GM23338 (cell line): ENCODE results near the gene FAM222A. TPM values are rescaled to one million over a fixed set of nuclear protein-coding genes. Genes with fewer than 3 reads are reported as not detected.
A peak's percentile ranks its signal among the peaks of the same experiment; 100 is the strongest.

ENCODE experiments used
- ATAC-seq: fragments of 200-7000 bp; cut with Tn5 transposase; 3 replicates; pipeline ENCODE4 v1.9.1; 2020
- DNase-seq: peaks from one replicate; pipeline ENCODE4 v3.0.0-alpha.2; 2015; ENCODE audit warnings: low spot score
- H2AFZ ChIP-seq: fragments of 200-600 bp; sonication (generic); 2 replicates; pipeline ENCODE4 v1.8.0; 2016; ENCODE audit warnings: antibody characterized with exemption, mild to moderate bottlenecking, moderate library complexity
- H3F3A ChIP-seq: fragments of 200-600 bp; sonication (generic); replicated peaks from 2 replicates; pipeline ENCODE4 v1.8.0; 2017; ENCODE audit warnings: antibody characterized with exemption, mixed run types, low read depth
- H3K27ac ChIP-seq: fragments of 200-600 bp; sonication (generic); 2 replicates; pipeline ENCODE4 v1.6.1; 2016; ENCODE audit warnings: low read depth
- H3K27me3 ChIP-seq: fragments of 200-600 bp; sonication (generic); 2 replicates; pipeline ENCODE4 v1.8.0; 2016; ENCODE audit warnings: mild to moderate bottlenecking, mixed run types, moderate library complexity; ENCODE audit not compliant: insufficient read depth
- H3K36me3 ChIP-seq: fragments of 200-600 bp; sonication (generic); 2 replicates; pipeline ENCODE4 v1.8.0; 2016; ENCODE audit warnings: mild to moderate bottlenecking; ENCODE audit not compliant: insufficient read depth
- H3K4me1 ChIP-seq: fragments of 200-600 bp; sonication (generic); 2 replicates; pipeline ENCODE4 v1.8.0; 2016; ENCODE audit warnings: mild to moderate bottlenecking, moderate library complexity; ENCODE audit not compliant: insufficient read depth
- H3K4me2 ChIP-seq: fragments of 200-600 bp; sonication (generic); 2 replicates; pipeline ENCODE4 v1.7.1; 2017; ENCODE audit warnings: mixed run types
- H3K4me3 ChIP-seq: fragments of 200-600 bp; sonication (generic); 2 replicates; pipeline ENCODE4 v1.6.1; 2016; ENCODE audit warnings: mixed run types
- H3K79me2 ChIP-seq: fragments of 200-600 bp; sonication (generic); replicated peaks from 2 replicates; pipeline ENCODE4 v1.8.0; 2017; ENCODE audit warnings: mild to moderate bottlenecking; ENCODE audit not compliant: insufficient read depth
- H3K9me2 ChIP-seq: fragments of 200-600 bp; sonication (generic); 2 replicates; pipeline ENCODE4 v1.8.0; 2017; ENCODE audit not compliant: insufficient read depth
- H4K20me1 ChIP-seq: fragments of 200-600 bp; sonication (generic); replicated peaks from 2 replicates; pipeline ENCODE4 v1.8.0; 2017; ENCODE audit warnings: mild to moderate bottlenecking; ENCODE audit not compliant: insufficient read depth
- H3K27ac Mint-ChIP-seq: 2 replicates; pipeline ENCODE4 v1.8.0; 2020; ENCODE audit warnings: inconsistent platforms, mild to moderate bottlenecking, moderate library complexity, mixed read lengths
- H3K27me3 Mint-ChIP-seq: 3 replicates; pipeline ENCODE4 v1.8.0; 2022; ENCODE audit warnings: low read depth, mild to moderate bottlenecking, moderate library complexity, mixed read lengths, inconsistent platforms; ENCODE audit not compliant: insufficient read depth, poor library complexity
- H3K36me3 Mint-ChIP-seq: 3 replicates; pipeline ENCODE4 v1.8.0; 2021; ENCODE audit warnings: low read depth, mild to moderate bottlenecking, inconsistent platforms, moderate library complexity, mixed read lengths
- H3K4me1 Mint-ChIP-seq: 3 replicates; pipeline ENCODE4 v1.8.0; 2020; ENCODE audit warnings: mild to moderate bottlenecking, inconsistent platforms, mixed read lengths
- H3K4me3 Mint-ChIP-seq: 3 replicates; pipeline ENCODE4 v1.8.0; 2021; ENCODE audit warnings: moderate library complexity, mild to moderate bottlenecking, inconsistent platforms, mixed read lengths
- H3K9me3 Mint-ChIP-seq: 3 replicates; pipeline ENCODE4 v1.8.0; 2020; ENCODE audit warnings: moderate library complexity, mild to moderate bottlenecking, inconsistent platforms, mixed read lengths
- CREB1 ChIP-seq: fragments of 250-450 bp; sonication (Bioruptor Pico); IDR thresholded peaks from 2 replicates; pipeline ENCODE4 v1.5.0; 2020; ENCODE audit warnings: low read depth, mild to moderate bottlenecking, moderate library complexity
- CTCF ChIP-seq, 2 experiments: fragments of 200-600 bp in 1 of 2; sonication (generic) in 1 of 2; conservative IDR thresholded peaks; 2 replicates each; pipeline versions ENCODE4 v1.5.1 to v1.6.1; 2016 to 2017; ENCODE audit warnings: antibody characterized with exemption in 2 of 2, low read depth in 2 of 2, mild to moderate bottlenecking in 2 of 2, moderate library complexity in 1 of 2
- JUNB ChIP-seq: IDR thresholded peaks from one replicate; pipeline ENCODE4 v1.6.1; 2016; ENCODE audit warnings: antibody characterized with exemption; ENCODE audit not compliant: unreplicated experiment
- REST ChIP-seq: IDR thresholded peaks from one replicate; pipeline ENCODE4 v1.6.1; 2018; ENCODE audit warnings: antibody characterized with exemption; ENCODE audit not compliant: unreplicated experiment
- ZNF331 ChIP-seq: fragments of 250-450 bp; sonication (Bioruptor Pico); IDR thresholded peaks from 2 replicates; pipeline ENCODE4 v1.5.0; 2020; ENCODE audit warnings: low read depth, mild to moderate bottlenecking, moderate library complexity
- polyA plus RNA-seq: library from polyadenylated mRNA; unstranded; fragments of >200 nt; fragmentation: Nextera tagmentation; extraction: Ambion mirVana; gene quantifications from 2 replicates; pipeline ENCODE4 v1.2.1, GENCODE V29; 2016
- total RNA-seq: library from RNA; depleted of rRNA; stranded (reverse); fragments of >200 nt; shearing (Covaris generic); gene quantifications from 2 replicates; pipeline ENCODE4 v1.2.3, GENCODE V29; 2014
- TF ChIP-seq, protein P1 (sequence below): IDR thresholded peaks from 2 replicates; pipeline ENCODE4 v1.6.1; 2016; ENCODE audit warnings: antibody characterized with exemption

The FAM222A gene
- total and polyA plus RNA-seq, 2 experiments from 2014 or later: 0.78 to 2.1 TPM

GRCh38 chr12:109736552-109737108, 23.0 kb downstream of the FAM222A start:
- Mint-ChIP-seq H3K4me3 (no peak overlapping the region), H3K27ac (no peak overlapping the region), H3K27me3 (peaks cover 29% of the 10 kb centered on the region), H3K36me3 (no peaks in the 10 kb centered on the region), H3K9me3 (no peaks in the 10 kb centered on the region), H3K4me1 (peaks cover 47% of the 10 kb centered on the region)
- Histone ChIP-seq H3K79me2 (no peaks in the 10 kb centered on the region), H3K4me1 (peaks cover 19% of the 10 kb centered on the region), H3K9me2 (no peaks in the 10 kb centered on the region), H2AFZ (no peak overlapping the region), H3K4me3 (no peak overlapping the region), H3F3A (no peaks in the 10 kb centered on the region), H4K20me1 (peaks cover 6% of the 10 kb centered on the region), H3K36me3 (no peaks in the 10 kb centered on the region), H3K27me3 (no peaks in the 10 kb centered on the region), H3K4me2 (peak overlapping the region; percentile 60), H3K27ac (no peak overlapping the region)
- peak; percentile 80 for ATAC-seq
- DNase-seq: peak; percentile 95
- TF ChIP-seq CREB1 (CRISPR knock-in tag) (peak; percentile 90), REST (peak; percentile 97), CTCF (conservative IDR thresholded peaks at IDR 0.05; ENCODE audit: low read depth in 2 of 2) (no peak)

- no peak for DNase-seq
- H3K9me2 ChIP-seq: no peaks in the 10 kb centered on the region
- no peak overlapping the region for H3K4me3 ChIP-seq
- Mint-ChIP-seq H3K4me1 (peaks cover 47% of the 10 kb centered on the region), H3K36me3 (no peaks in the 10 kb centered on the region), H3K4me3 (no peak overlapping the region), H3K27me3 (peaks cover 29% of the 10 kb centered on the region), H3K27ac (no peak overlapping the region; the same call in 1 of the 2 replicates), H3K9me3 (no peaks in the 10 kb centered on the region)
- H3K27ac ChIP-seq: no peak overlapping the region
- H3K79me2 ChIP-seq: no peaks in the 10 kb centered on the region
- no peaks in the 10 kb centered on the region for H3K36me3 ChIP-seq
- H3K27me3 ChIP-seq: no peaks in the 10 kb centered on the region
- peaks cover 6% of the 10 kb centered on the region for H4K20me1 ChIP-seq
- peaks cover 19% of the 10 kb centered on the region for H3K4me1 ChIP-seq
- H2AFZ ChIP-seq: no peak overlapping the region
- peak overlapping the region; percentile 60 for H3K4me2 ChIP-seq
- H3F3A ChIP-seq: no peaks in the 10 kb centered on the region
- ATAC-seq: no peak
- TF ChIP-seq ZNF331 (no peak), JUNB (no peak), REST (no peak)
- TF ChIP-seq, protein P1, sequence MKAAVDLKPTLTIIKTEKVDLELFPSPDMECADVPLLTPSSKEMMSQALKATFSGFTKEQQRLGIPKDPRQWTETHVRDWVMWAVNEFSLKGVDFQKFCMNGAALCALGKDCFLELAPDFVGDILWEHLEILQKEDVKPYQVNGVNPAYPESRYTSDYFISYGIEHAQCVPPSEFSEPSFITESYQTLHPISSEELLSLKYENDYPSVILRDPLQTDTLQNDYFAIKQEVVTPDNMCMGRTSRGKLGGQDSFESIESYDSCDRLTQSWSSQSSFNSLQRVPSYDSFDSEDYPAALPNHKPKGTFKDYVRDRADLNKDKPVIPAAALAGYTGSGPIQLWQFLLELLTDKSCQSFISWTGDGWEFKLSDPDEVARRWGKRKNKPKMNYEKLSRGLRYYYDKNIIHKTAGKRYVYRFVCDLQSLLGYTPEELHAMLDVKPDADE: no peak
These were observed 23.5 kb downstream of the FAM222A start for GRCh38 chr12:109737126-109737525.
